ENCODE data around the gene SETD6. TPM values are rescaled to one million over a fixed set of nuclear protein-coding genes. Genes with fewer than 3 reads are reported as not detected.

Gene SETD6
- polyA plus RNA-seq, 1 of the 3 experiments (the other 2 are of a cell fraction) = 17.2 TPM

DNA sequence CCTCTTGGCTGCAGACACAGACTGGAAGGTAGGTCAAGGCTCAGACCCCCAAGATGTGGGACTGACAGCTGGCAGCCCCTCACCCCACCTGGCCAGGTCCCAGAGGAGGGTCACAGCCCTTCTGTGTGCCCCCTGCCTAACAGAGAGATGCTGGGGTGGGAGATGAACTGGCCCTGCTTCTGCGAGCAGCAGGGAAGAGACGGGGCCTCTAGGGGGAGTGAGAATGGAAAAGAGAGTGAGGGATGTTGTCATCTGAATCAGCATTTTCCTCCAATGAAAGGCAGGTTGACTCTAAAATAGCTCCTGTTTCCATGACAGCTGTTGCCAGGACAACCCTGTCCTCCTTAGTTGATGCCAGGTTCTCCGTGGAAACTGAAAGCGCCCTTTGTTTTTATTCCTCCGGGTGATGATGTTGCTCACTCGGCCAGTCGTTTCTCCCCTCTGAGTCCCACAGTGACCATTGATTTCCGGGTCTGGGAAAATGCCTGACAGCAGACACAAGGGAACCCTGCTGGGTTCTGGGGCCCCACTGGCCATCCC, 20.3 kb upstream of the SETD6 start (continued):
- TF ChIP-seq, protein P1, sequence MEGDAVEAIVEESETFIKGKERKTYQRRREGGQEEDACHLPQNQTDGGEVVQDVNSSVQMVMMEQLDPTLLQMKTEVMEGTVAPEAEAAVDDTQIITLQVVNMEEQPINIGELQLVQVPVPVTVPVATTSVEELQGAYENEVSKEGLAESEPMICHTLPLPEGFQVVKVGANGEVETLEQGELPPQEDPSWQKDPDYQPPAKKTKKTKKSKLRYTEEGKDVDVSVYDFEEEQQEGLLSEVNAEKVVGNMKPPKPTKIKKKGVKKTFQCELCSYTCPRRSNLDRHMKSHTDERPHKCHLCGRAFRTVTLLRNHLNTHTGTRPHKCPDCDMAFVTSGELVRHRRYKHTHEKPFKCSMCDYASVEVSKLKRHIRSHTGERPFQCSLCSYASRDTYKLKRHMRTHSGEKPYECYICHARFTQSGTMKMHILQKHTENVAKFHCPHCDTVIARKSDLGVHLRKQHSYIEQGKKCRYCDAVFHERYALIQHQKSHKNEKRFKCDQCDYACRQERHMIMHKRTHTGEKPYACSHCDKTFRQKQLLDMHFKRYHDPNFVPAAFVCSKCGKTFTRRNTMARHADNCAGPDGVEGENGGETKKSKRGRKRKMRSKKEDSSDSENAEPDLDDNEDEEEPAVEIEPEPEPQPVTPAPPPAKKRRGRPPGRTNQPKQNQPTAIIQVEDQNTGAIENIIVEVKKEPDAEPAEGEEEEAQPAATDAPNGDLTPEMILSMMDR (IDR thresholded peaks at IDR 0.05) = peak; percentile 69
- TF ChIP-seq GATA2 (CRISPR knock-in tag; IDR thresholded peaks at IDR 0.05) (no peak), MXI1 (IDR thresholded peaks at IDR 0.05; ENCODE audit: low read depth, low read length) (peak; percentile 99), RCOR1 (IDR thresholded peaks at IDR 0.05; ENCODE audit: low read length) (peak; percentile 83)
- TF ChIP-seq, protein P2, sequence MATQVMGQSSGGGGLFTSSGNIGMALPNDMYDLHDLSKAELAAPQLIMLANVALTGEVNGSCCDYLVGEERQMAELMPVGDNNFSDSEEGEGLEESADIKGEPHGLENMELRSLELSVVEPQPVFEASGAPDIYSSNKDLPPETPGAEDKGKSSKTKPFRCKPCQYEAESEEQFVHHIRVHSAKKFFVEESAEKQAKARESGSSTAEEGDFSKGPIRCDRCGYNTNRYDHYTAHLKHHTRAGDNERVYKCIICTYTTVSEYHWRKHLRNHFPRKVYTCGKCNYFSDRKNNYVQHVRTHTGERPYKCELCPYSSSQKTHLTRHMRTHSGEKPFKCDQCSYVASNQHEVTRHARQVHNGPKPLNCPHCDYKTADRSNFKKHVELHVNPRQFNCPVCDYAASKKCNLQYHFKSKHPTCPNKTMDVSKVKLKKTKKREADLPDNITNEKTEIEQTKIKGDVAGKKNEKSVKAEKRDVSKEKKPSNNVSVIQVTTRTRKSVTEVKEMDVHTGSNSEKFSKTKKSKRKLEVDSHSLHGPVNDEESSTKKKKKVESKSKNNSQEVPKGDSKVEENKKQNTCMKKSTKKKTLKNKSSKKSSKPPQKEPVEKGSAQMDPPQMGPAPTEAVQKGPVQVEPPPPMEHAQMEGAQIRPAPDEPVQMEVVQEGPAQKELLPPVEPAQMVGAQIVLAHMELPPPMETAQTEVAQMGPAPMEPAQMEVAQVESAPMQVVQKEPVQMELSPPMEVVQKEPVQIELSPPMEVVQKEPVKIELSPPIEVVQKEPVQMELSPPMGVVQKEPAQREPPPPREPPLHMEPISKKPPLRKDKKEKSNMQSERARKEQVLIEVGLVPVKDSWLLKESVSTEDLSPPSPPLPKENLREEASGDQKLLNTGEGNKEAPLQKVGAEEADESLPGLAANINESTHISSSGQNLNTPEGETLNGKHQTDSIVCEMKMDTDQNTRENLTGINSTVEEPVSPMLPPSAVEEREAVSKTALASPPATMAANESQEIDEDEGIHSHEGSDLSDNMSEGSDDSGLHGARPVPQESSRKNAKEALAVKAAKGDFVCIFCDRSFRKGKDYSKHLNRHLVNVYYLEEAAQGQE (IDR thresholded peaks at IDR 0.05; ENCODE audit: low read depth, low read length) = no peak

DNA sequence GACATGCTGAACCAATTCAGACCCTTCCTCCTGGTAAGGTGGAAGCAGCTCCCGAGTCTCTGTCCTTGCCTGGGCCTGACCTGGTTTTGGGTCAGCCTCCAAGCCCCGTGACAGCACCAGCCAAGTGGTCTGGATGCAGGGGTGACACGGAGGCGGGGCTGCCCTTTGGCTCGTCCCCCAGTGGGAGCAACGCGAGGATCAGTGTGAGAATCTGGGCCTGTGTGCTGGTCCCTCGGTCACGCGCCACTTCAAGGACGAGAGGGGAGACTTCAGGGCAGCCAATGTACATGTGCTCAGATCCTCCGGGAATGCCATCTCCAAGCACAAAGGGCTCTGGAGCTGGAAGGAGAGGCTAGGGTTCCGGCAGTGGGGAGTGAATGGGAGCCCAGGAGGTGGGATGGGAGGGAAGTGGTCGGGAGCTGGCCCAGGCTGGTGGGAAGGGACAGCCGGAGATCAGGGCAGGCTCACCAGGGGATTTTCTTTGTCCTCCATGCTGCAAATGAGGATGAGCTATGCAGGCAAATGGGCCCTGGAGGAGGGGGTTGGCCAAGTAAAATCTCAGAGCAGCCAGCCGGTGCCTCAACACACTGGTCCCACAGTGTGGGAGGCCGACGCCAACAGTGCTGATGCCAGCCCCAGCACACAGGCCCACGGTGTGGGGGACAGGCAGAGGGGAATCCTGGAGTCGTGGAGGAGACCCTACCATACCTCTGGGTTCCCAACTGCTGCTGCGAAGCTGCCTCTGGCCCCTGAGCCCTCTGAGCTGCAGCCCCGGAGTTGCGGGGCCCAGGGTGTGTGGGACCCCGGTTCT, 19.6 kb upstream of the SETD6 start:
- WGBS (ENCODE audit: low lambda C conversion rate) = 82% methylated on average over 13 of the region's 24 CpGs
- peak overlapping the region; percentile 23 to 34; a peak in 2 of 4 replicates for H3K4me3 ChIP-seq (ENCODE audit: low read depth in 2 of 2, low read length in 1 of 2)
- H3K9me2 ChIP-seq = no peaks in the 10 kb centered on the region
- TF ChIP-seq RFX5 (IDR thresholded peaks at IDR 0.05; ENCODE audit: low read length) (no peak), RCOR1 (IDR thresholded peaks at IDR 0.05; ENCODE audit: low read length) (no peak), RXRA (IDR thresholded peaks at IDR 0.05; ENCODE audit: borderline replicate concordance, low read depth) (no peak), FOXJ3 (CRISPR knock-in tag; IDR thresholded peaks at IDR 0.05) (peak; percentile 21; the same call in 1 of the 2 replicates), JUND (IDR thresholded peaks at IDR 0.05) (no peak)
- TF ChIP-seq, protein P3, sequence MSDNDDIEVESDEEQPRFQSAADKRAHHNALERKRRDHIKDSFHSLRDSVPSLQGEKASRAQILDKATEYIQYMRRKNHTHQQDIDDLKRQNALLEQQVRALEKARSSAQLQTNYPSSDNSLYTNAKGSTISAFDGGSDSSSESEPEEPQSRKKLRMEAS (IDR thresholded peaks at IDR 0.05; ENCODE audit: low read depth) = no peak
- TF ChIP-seq, protein P2 (IDR thresholded peaks at IDR 0.05; ENCODE audit: low read depth, low read length) = no peak
- TF ChIP-seq, protein P4, sequence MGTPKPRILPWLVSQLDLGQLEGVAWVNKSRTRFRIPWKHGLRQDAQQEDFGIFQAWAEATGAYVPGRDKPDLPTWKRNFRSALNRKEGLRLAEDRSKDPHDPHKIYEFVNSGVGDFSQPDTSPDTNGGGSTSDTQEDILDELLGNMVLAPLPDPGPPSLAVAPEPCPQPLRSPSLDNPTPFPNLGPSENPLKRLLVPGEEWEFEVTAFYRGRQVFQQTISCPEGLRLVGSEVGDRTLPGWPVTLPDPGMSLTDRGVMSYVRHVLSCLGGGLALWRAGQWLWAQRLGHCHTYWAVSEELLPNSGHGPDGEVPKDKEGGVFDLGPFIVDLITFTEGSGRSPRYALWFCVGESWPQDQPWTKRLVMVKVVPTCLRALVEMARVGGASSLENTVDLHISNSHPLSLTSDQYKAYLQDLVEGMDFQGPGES (IDR thresholded peaks at IDR 0.05; ENCODE audit: low read depth, low read length) = no peak
- H2AFZ ChIP-seq (ENCODE audit: low read depth) = peak overlapping the region; percentile 78
- peak overlapping the region; percentile 79 for H3K9ac ChIP-seq
- H3K9me3 ChIP-seq = no peaks in the 10 kb centered on the region
- H3K4me1 ChIP-seq (ENCODE audit: control insufficient read depth in 1 of 2, insufficient read depth in 2 of 2, low read depth in 1 of 2, low read length in 1 of 2) = peaks cover 6 to 43% of the 10 kb centered on the region in 2 experiments; a peak in 2 of 4 replicates
- no peaks in the 10 kb centered on the region for H3K79me2 ChIP-seq (ENCODE audit: insufficient read depth)
- ChIA-PET POLR2A (interaction anchor here (0.7 to 1.2 kb wide), 2 partner anchors 9 to 20 kb away, joined by 4 read pairs; partner anchors contain the start of gene SETD6), CTCF (interaction anchor here (0.6 to 13.4 kb wide), 30 partner anchors 8 to 261 kb away, joined by 3 to 542 read pairs (median 4); partner anchors contain the start of gene SETD6)
- peak overlapping the region; percentile 86 to 97 for H3K27ac ChIP-seq (ENCODE audit: low read depth in 2 of 2, low read length in 1 of 2)
- H3F3A ChIP-seq (replicated peaks; ENCODE audit: insufficient read depth) = peaks cover 10% of the 10 kb centered on the region
- peak overlapping the region; percentile 80 for H3K4me2 ChIP-seq
- H3K27me3 ChIP-seq (ENCODE audit: insufficient read depth) = no peaks in the 10 kb centered on the region
- peak; percentile 67 for DNase-seq
- H3K36me3 ChIP-seq (replicated peaks in 1 of 2; ENCODE audit: control insufficient read depth in 1 of 2, insufficient read depth in 2 of 2, low read length in 1 of 2) = no peaks in the 10 kb centered on the region
- no peaks in the 10 kb centered on the region for H4K20me1 ChIP-seq (ENCODE audit: insufficient read depth)
